Rectal smooth muscle tissue (tissue), 1 donor: Measurements from ENCODE around the gene KIAA0408.

Source experiments
- H3K27ac ChIP-seq: one replicate; pipeline ENCODE4 v1.7.0; 2013; ENCODE audit warnings: low read depth, low read length, inconsistent platforms
- H3K27me3 ChIP-seq: one replicate; pipeline ENCODE4 v1.7.0; 2013; ENCODE audit warnings: low read length; ENCODE audit not compliant: control insufficient read depth, insufficient read depth
- H3K36me3 ChIP-seq: one replicate; pipeline ENCODE4 v1.7.0; 2013; ENCODE audit warnings: low read length; ENCODE audit not compliant: control insufficient read depth, insufficient read depth
- H3K4me1 ChIP-seq: one replicate; pipeline ENCODE4 v1.7.0; 2013; ENCODE audit warnings: low read length; ENCODE audit not compliant: control insufficient read depth, insufficient read depth
- H3K4me3 ChIP-seq: one replicate; pipeline ENCODE4 v1.7.0; 2013; ENCODE audit warnings: low read length
- H3K9ac ChIP-seq: one replicate; pipeline ENCODE4 v1.7.0; 2013; ENCODE audit warnings: low read length

KIAA0408 gene

DNA sequence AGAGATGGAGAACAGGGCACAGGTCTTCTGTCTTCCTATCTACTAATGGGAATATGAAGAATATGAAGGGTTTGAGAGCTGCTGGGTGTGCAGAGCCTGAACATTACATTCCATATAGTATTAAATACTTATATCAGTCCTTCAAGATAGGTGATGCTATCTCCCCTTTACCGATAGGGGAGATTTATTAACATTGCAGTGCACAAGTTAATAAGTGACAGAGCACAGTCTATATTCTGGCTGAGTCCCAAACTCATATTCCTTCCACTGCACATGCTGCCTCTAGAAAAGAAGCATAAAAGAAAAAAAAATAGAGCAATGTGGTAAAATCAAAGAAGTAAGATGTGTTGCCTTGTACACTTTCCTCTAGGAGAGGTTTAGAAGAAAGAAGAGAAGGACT is 18.5 kb upstream of the KIAA0408 start:
- no peaks in the 10 kb centered on the region for H3K4me1 ChIP-seq
- H3K27ac ChIP-seq, result no peak overlapping the region
- no peaks in the 10 kb centered on the region for H3K36me3 ChIP-seq
- no peaks in the 10 kb centered on the region for H3K27me3 ChIP-seq
- no peak overlapping the region for H3K9ac ChIP-seq
- H3K4me3 ChIP-seq, result no peak overlapping the region

DNA sequence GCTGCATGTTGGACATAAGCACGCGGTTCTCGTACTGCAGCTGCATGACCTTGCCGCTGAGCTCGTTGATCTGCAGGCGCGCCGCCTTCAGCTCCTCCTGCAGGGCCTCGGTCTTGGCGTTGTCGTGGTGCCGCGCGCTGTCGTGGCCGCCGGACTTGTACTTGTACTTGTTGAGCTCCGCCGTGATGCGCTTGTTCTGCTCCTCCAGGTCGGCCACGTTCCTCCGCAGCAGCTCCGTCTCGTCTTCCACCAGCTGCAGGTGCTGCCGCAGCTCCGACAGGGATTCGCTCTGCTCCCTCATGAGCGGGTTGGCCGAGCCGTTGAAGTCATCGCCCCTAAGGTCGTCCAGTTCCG is 16.6 kb upstream of the KIAA0408 start:
- Histone ChIP-seq H3K4me3 (no peak overlapping the region), H3K27ac (no peak overlapping the region)

DNA sequence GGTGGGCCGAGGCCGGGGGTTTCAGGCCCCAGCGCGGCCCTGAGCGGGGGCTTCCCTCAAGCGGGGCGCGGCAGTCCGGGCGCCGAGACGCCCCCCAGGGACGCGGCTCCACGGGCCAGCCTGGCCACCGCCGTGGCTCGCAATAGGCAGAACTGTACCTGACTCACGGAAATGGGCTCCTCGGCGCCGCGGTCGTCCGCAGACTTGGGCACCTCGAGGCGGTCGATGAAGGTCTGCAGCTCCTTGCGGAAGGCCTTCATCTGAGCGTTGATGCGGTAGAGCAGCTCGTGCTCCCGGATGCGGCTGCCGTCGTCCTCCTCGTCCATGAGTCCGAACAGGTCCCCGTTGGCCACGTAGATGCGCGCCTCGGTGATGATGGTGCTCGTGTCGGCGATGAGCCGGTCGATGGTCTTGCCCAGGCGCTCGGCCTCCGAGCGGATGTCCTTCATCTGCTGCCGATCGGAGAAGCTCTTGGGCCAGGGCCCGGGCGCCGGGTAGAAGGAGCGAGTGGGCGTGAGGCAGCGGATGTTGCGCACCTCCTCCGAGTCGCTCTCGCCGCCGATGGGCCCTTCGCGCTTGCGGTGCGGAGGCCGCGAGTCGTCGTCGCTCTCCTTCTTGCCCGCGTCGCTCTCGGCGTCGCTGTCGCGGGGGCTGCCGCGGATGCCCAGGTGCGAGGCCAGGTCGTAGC is 16.1 kb upstream of the KIAA0408 start:
- H3K27me3 ChIP-seq, result no peaks in the 10 kb centered on the region
- H3K4me3 ChIP-seq, result no peak overlapping the region
- no peak overlapping the region for H3K9ac ChIP-seq
- H3K4me1 ChIP-seq, result no peaks in the 10 kb centered on the region
- no peaks in the 10 kb centered on the region for H3K36me3 ChIP-seq
- no peak overlapping the region for H3K27ac ChIP-seq

More for the DNA sequence above, 16.6 kb upstream of the KIAA0408 start:
- Histone ChIP-seq H3K4me1 (no peaks in the 10 kb centered on the region), H3K27me3 (no peaks in the 10 kb centered on the region), H3K9ac (no peak overlapping the region), H3K36me3 (no peaks in the 10 kb centered on the region)

DNA sequence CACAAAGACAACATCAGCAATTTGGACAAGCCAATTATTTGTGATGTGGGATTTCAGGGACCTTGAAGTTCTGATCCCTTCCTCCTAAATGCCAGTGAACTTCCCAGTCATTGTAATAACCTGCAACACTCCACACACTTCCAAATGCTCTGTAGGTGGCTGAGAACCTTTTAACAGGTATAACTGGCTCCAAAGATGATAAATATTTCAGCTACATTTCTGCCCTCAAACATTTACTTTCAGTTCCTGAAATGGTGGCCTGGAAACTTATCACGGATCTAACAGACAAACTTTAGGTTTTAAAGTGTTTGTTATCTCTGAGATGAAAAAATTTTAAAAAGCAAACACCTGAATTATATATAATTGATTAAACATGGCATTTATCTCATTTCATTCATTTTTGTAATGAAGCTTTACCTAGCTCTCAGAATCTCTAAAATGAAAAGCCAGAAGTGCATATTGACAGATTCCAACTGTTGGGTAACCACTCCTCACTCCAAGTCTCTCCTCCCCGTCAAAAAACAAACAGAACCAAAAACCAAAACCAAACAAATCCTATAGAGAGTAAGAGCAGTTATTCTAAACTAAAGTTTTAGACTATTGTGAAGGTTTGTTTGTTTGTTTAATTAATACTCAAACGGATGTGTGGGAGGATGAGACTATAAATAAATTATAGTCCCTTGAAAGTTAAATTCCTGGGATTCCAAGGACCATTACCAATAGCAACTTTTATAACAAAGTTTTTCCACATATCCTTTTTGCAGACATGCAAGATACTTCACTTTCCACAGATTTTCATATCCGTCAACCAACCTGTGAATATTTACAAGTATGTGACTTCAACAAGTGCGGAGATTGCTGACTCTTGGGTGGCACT is 12.4 kb upstream of the KIAA0408 start:
- Histone ChIP-seq H3K36me3 (no peaks in the 10 kb centered on the region), H3K27me3 (no peaks in the 10 kb centered on the region), H3K4me3 (no peak overlapping the region), H3K27ac (no peak overlapping the region), H3K4me1 (no peaks in the 10 kb centered on the region), H3K9ac (no peak overlapping the region)

DNA sequence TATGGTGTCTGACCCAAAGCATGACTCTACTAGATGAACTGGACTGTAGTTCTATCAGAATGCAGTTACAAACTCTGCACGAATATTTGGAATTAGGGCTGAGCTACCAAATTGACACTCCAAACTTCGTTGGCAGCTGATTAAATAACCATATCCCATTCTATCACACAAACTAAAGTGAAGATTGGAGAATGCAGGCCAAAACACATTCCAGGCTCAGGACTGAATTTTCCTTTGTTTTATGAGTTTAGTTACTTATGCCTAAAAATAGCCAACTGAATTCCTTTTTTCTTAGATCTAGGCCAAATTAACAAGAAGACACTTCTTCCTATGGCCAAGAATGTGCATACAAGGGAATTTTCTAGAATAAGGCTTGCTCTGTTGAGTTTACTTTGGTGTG is 9.7 kb upstream of the KIAA0408 start:
- Histone ChIP-seq H3K27me3 (no peaks in the 10 kb centered on the region), H3K4me3 (no peak overlapping the region), H3K36me3 (no peaks in the 10 kb centered on the region), H3K4me1 (no peaks in the 10 kb centered on the region), H3K27ac (no peak overlapping the region), H3K9ac (no peak overlapping the region)

DNA sequence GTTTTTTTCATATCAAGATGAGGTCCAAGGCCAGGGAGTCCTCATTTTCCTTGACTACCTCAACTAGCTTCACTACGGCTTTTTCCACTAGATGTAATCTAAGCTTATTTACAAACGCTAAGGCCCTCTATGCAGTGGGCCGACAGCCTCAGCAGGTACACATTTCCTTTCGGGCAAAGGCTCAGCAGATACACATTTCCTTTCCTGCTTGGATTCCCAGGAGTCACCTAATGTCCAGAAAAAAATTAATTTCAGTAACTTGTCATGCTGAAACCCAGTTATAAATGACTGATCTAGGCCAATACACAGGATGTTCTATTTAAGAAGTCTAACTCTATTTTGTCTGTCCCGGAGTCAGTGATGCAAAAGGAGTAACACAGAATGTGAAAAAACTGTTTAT is 7.2 kb upstream of the KIAA0408 start:
- H3K9ac ChIP-seq, result no peak overlapping the region
- H3K4me3 ChIP-seq, result no peak overlapping the region
- no peaks in the 10 kb centered on the region for H3K4me1 ChIP-seq
- no peak overlapping the region for H3K27ac ChIP-seq
- H3K36me3 ChIP-seq, result no peaks in the 10 kb centered on the region
- H3K27me3 ChIP-seq, result no peaks in the 10 kb centered on the region

DNA sequence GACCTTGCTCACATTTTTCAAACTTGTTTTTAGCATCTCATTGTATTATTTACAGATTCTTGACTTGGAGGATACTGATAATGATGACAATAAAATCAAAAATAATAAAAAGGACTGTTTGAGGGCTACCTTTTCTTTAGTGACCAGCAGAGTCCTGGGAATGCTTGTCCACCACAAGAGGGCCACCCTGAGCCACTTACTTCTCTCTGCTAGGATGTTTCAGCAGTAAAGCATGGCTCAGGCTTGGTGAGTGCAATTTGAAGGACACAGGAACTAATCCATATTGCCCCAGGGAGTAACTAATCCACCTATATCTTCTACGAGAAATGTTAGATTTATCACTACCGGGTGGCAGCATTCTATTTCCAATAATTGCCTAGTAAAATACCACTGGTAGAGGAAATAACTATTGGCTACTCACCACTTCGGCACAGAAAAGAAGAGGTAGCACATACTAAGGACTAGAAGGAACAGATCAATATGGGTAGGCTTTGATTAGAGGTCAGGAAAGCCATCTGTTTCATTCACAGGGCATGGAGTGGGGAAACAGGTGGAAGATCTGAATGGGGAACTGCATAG is 5.8 kb upstream of the KIAA0408 start:
- no peak overlapping the region for H3K4me3 ChIP-seq
- H3K27ac ChIP-seq, result peak overlapping the region; percentile 34
- H3K27me3 ChIP-seq, result no peaks in the 10 kb centered on the region
- peaks cover 2% of the 10 kb centered on the region for H3K4me1 ChIP-seq
- H3K9ac ChIP-seq, result no peak overlapping the region
- no peaks in the 10 kb centered on the region for H3K36me3 ChIP-seq

DNA sequence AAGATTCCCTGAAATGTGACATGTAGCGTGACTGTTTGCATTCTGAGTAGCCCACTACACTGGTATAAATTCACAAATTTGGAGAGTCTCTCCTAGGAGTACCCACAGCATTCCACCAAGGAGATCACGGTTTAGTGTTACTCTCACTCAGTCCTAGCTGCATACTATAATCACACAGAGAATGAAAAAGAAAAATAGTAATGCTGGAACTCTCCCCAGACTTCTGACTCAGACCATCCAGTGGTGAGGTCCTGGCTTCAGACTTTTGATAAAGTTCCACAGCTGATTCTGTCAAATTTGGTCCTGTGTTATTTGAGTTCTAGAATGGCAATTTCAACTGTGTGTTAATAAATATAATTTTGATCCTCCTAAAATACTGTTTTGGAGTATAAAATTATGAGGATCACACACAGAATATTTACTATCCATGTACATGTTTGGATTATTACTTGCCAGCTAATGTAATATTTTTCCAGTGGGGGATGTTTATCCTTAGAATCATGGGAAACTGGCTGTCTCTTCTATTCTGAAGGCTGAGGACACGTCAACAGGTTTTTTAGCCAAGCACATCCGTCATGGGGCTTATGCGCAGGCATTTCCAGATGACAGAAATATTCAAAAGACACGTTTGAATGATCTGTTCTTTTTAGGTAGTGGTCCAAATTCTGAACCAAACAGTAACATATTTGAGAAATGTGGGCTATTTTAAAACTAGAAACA is 5.1 kb upstream of the KIAA0408 start:
- H3K9ac ChIP-seq, result no peak overlapping the region
- H3K27ac ChIP-seq, result peak overlapping the region; percentile 34
- no peaks in the 10 kb centered on the region for H3K36me3 ChIP-seq
- H3K27me3 ChIP-seq, result no peaks in the 10 kb centered on the region
- H3K4me1 ChIP-seq, result peaks cover 7% of the 10 kb centered on the region
- no peak overlapping the region for H3K4me3 ChIP-seq

DNA sequence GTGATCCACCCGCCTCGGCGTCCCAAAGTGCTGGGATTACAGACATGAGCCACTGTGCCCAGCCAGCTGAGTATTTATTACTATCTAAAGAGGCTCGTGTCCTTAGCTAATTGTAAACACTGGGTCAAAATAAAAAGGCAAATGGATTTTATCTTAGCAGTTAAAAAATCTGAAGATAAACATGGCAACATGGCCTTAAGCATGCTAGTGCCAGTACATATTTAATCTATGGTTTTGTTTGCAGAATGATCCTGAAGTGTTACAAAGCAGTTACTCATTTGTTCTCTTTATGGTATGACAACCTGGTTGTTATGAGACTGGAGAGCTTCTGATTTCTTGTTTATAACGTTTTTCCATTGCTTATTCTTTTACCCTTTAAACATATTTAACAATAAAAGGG is 3.9 kb upstream of the KIAA0408 start:
- H3K27ac ChIP-seq, result no peak overlapping the region
- H3K4me1 ChIP-seq, result peaks cover 10% of the 10 kb centered on the region
- no peaks in the 10 kb centered on the region for H3K36me3 ChIP-seq
- no peak overlapping the region for H3K4me3 ChIP-seq
- H3K9ac ChIP-seq, result no peak overlapping the region
- H3K27me3 ChIP-seq, result no peaks in the 10 kb centered on the region

DNA sequence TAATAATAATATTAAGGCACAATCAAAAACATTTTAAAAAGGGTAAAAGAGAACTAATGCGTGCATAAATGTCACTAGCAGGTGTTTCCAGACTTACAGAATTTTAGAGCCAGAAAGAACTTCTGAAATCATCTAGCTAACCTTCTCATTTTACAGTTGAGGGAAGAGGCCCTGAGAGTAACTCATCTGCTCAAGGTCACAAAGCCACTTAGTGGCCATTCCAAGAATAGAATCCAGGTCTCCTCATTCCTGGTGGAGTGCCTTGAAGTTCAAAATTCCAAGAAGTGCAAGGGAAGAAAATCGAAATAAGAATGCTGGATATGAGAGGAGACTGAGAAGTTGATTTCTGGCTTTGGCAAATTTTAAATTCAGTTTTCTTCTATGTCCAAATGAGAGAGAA is 3.2 kb upstream of the KIAA0408 start:
- Histone ChIP-seq H3K27ac (peak overlapping the region; percentile 28), H3K36me3 (no peaks in the 10 kb centered on the region), H3K4me1 (peaks cover 13% of the 10 kb centered on the region), H3K4me3 (no peak overlapping the region), H3K27me3 (no peaks in the 10 kb centered on the region), H3K9ac (no peak overlapping the region)

DNA sequence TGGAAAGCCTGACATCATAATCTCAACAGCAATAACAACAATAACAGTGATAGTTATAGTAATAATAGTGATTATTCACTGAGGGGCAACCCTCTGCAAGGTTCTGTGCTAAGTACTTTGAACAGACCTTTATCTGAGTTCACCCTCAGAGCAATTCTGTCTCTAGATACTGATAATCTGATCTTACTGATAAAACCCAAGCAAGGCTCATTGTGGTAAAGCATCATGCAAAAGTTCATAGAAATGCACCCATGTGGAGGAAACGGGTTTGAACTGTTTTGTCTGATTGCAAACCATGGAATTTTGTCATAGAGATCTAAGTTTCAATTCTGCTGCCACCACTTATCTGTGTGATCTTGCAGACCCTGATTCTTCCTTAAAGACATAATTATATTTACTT is 1.3 kb upstream of the KIAA0408 start:
- no peak overlapping the region for H3K27ac ChIP-seq
- no peaks in the 10 kb centered on the region for H3K36me3 ChIP-seq
- H3K27me3 ChIP-seq, result no peaks in the 10 kb centered on the region
- no peak overlapping the region for H3K9ac ChIP-seq
- H3K4me3 ChIP-seq, result no peak overlapping the region
- peaks cover 15% of the 10 kb centered on the region for H3K4me1 ChIP-seq

DNA sequence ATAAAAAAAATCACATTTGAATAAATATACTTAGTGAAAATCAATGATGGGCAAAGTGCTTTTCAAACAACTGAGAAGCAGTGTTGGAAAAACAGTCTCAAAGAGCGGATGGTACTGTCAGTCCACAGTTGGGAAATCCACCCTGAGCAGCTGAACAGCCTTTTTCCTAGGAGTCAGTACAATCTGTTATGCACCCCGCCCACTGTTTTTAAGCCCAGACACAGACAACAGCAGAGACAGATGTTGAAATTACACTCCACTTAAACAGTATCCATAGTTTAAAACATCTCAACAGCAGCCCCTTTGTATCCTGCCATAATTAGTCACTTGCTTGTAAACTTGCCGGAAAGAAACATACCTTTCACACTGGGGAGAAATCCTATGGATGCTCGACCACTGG is 372 bp downstream of the KIAA0408 start:
- Histone ChIP-seq H3K4me3 (peak overlapping the region; percentile 64), H3K27me3 (no peaks in the 10 kb centered on the region), H3K9ac (no peak overlapping the region), H3K4me1 (peaks cover 16% of the 10 kb centered on the region), H3K27ac (peak overlapping the region; percentile 79), H3K36me3 (no peaks in the 10 kb centered on the region)
